Measurements from ENCODE around the gene RAB6B. TPM values are rescaled to one million over a fixed set of nuclear protein-coding genes. Genes with fewer than 3 reads are reported as not detected.

RAB6B gene
- total and polyA plus RNA-seq, 2 experiments from 2014 or later, result 1.2 to 3.9 TPM

- Histone ChIP-seq H3K9me2 (ENCODE audit: insufficient read depth) (no peaks in the 10 kb centered on the region), H3F3A (replicated peaks; ENCODE audit: low read depth) (no peaks in the 10 kb centered on the region), H4K20me1 (replicated peaks; ENCODE audit: insufficient read depth) (no peaks in the 10 kb centered on the region), H3K27ac (ENCODE audit: low read depth) (no peak overlapping the region), H3K4me3 (no peak overlapping the region), H3K4me2 (no peak overlapping the region), H3K79me2 (replicated peaks; ENCODE audit: insufficient read depth) (no peaks in the 10 kb centered on the region), H3K4me1 (ENCODE audit: insufficient read depth) (no peaks in the 10 kb centered on the region), H3K36me3 (ENCODE audit: insufficient read depth) (no peaks in the 10 kb centered on the region), H3K27me3 (ENCODE audit: insufficient read depth) (no peaks in the 10 kb centered on the region), H2AFZ (no peak overlapping the region)
- no peaks in the 10 kb centered on the region for H3K36me3 Mint-ChIP-seq (ENCODE audit: low read depth)
- H3K4me1 Mint-ChIP-seq, result no peaks in the 10 kb centered on the region
- H3K27ac Mint-ChIP-seq, result no peak overlapping the region
- no peaks in the 10 kb centered on the region; the same call in 2 of the 3 replicates for H3K9me3 Mint-ChIP-seq
- peaks cover 3% of the 10 kb centered on the region for H3K27me3 Mint-ChIP-seq (ENCODE audit: insufficient read depth, low read depth, poor library complexity)
- DNase-seq (ENCODE audit: low spot score), result peak; percentile 24
- peak; percentile 44; the same call in 2 of the 3 replicates for ATAC-seq
- no peak overlapping the region for H3K4me3 Mint-ChIP-seq
- TF ChIP-seq ZNF331 (CRISPR knock-in tag; IDR thresholded peaks at IDR 0.05; ENCODE audit: low read depth) (no peak), NANOG (IDR thresholded peaks at IDR 0.05; ENCODE audit: borderline replicate concordance) (no peak), ETS1 (IDR thresholded peaks at IDR 0.05) (no peak), ZNF114 (CRISPR knock-in tag; IDR thresholded peaks at IDR 0.05) (no peak), REST (IDR thresholded peaks at IDR 0.05; ENCODE audit: unreplicated experiment) (no peak), JUNB (IDR thresholded peaks at IDR 0.05; ENCODE audit: unreplicated experiment) (no peak), POLR2AphosphoS5 (IDR thresholded peaks at IDR 0.05; ENCODE audit: low read depth) (no peak), ZNF462 (CRISPR knock-in tag; IDR thresholded peaks at IDR 0.05) (no peak), EZH2 (IDR thresholded peaks at IDR 0.05; ENCODE audit: low read depth, unreplicated experiment) (no peak), CTCF (conservative IDR thresholded peaks at IDR 0.05; ENCODE audit: low read depth in 2 of 2) (no peak), STAT1 (IDR thresholded peaks at IDR 0.05; ENCODE audit: unreplicated experiment) (no peak), EZH2phosphoT487 (IDR thresholded peaks at IDR 0.05; ENCODE audit: unreplicated experiment) (no peak), CREB1 (CRISPR knock-in tag; IDR thresholded peaks at IDR 0.05; ENCODE audit: low read depth) (no peak)
Measured at GRCh38 chr3:133905376-133905775, 9.7 kb upstream of the RAB6B start.
